Pancreas (tissue), 10 donors: Measurements from ENCODE around the gene SLCO2B1. TPM values are rescaled to one million over a fixed set of nuclear protein-coding genes. Genes with fewer than 3 reads are reported as not detected.

Experiments
- ATAC-seq, 4 donors: fragments of 200-7000 bp; cut with Tn5 transposase; one replicate each; pipeline versions ENCODE4 v1.8.0 to v1.9.1; 2020; ENCODE audit warnings: mild to moderate bottlenecking in 4 of 4, moderate library complexity in 4 of 4
- DNase-seq, 6 donors: peaks; one replicate each; pipeline ENCODE4 v3.0.0-alpha.2; 2020
- FAIRE-seq: peaks from 2 replicates; lab custom pipeline; 2012; peaks lifted over from hg19 to GRCh38; lab: Jason Lieb, UNC
- H3K27ac ChIP-seq, 4 donors: fragments of 200-600 bp; sonication (generic); 1 replicate in 3 of 4; 2 replicates in 1 of 4; pipeline versions ENCODE4 v1.5.0 to v1.8.0; 2020
- H3K27me3 ChIP-seq, 4 donors: fragments of 200-600 bp; one replicate each; pipeline ENCODE4 v1.8.0; 2021
- H3K36me3 ChIP-seq, 3 donors: fragments of 200-600 bp; sonication (generic) in 1 of 3; one replicate each; pipeline versions ENCODE4 v1.5.0 to v1.8.0; 2020 to 2021
- H3K4me1 ChIP-seq, 3 donors: fragments of 200-600 bp; one replicate each; pipeline ENCODE4 v1.8.0; 2021
- H3K4me3 ChIP-seq, 4 donors: fragments of 200-600 bp; sonication (generic) in 2 of 4; one replicate each; pipeline versions ENCODE4 v1.5.0 to v1.8.0; 2020 to 2021
- H3K9me3 ChIP-seq, 4 donors: fragments of 200-600 bp; one replicate each; pipeline ENCODE4 v1.8.0; 2021
- CTCF ChIP-seq, 4 donors: fragments of 200-600 bp; sonication (generic) in 3 of 4; IDR thresholded peaks; one replicate each; pipeline versions ENCODE4 v1.5.0 to v1.8.0; 2021; ENCODE audit warnings: antibody characterized with exemption in 4 of 4
- WGBS, 2 donors: extraction: QIAGEN DNeasy Blood & Tissue Kit; methylation state at CpG; one replicate each; pipeline ENCODE4 v1.1.7; 2013; 5-methylcytosine and 5-hydroxymethylcytosine counted together
- intact Hi-C, 3 donors: fragments of 100-400 bp; cut with DNase I; formaldehyde crosslinking; loops; one replicate each; pipeline versions ENCODE4 v1.11.1 to v1.14.2; 2022
- polyA plus RNA-seq, 2 donors: library from polyadenylated mRNA; stranded (reverse); fragments of 200-250 nt; gene quantifications; one replicate each; pipeline ENCODE4 v1.2.3, GENCODE V29; 2013
- total RNA-seq, 6 donors: library from RNA; stranded (reverse); fragmentation: NEBNext Ultra II Directional in 4 of 6; extraction: Animal tissue kit (Norgen Biotek cat#: 25700) in 4 of 6; gene quantifications; one replicate each; pipeline versions ENCODE4 v1.2.1 to v1.2.4, GENCODE V29; 2021 to 2023
- donor health status: healthy with polysubstance abuse.
- donor health status: DM: no; HTN: no; CAD: no; lungs with moderate emphysema.
- donor health status: DM: no; HTN: no; CAD: no.
- donor health status: control.
- donor health status: control.
- donor health status: Bipolar disorder and iron deficiency.
- donor health status: DM: yes; HTN: yes; CAD: no.
- donor health status: DM: no; HTN: no; CAD: no.
- donor health status: DM: no; HTN: no; CAD: no.
- donor health status: DM: yes; HTN: yes; CAD: no.

Gene SLCO2B1
- total and polyA plus RNA-seq, 8 donors: 3.6 to 71.4 (median 25.9) TPM

- no peak for TF ChIP-seq CTCF (IDR thresholded peaks at IDR 0.05)
- DNase-seq (no peak), FAIRE-seq (no peak), ATAC-seq (peak in 2 of 4 donors; percentile 43 to 64)
- no peaks in the 10 kb centered on the region for H3K27me3 ChIP-seq
- H3K4me1 ChIP-seq: no peaks in the 10 kb centered on the region
- WGBS, 2 donors: 57 to 62% methylated on average over 3 of the region's 3 CpGs
- H3K4me3 ChIP-seq: no peak overlapping the region
- no peak overlapping the region for H3K27ac ChIP-seq
- intact Hi-C loops: no loop called here
- no peaks in the 10 kb centered on the region for H3K9me3 ChIP-seq
- no peaks in the 10 kb centered on the region for H3K36me3 ChIP-seq
Measured at GRCh38 chr11:75182664-75183063, 31.8 kb downstream of the SLCO2B1 start.

- no peaks in the 10 kb centered on the region for H3K27me3 ChIP-seq
- no peaks in the 10 kb centered on the region for H3K4me1 ChIP-seq
- DNase-seq (no peak), FAIRE-seq (no peak), ATAC-seq (no peak)
- TF ChIP-seq CTCF (IDR thresholded peaks at IDR 0.05): no peak
- intact Hi-C loops: no loop called here
- H3K27ac ChIP-seq: no peak overlapping the region
- no peak overlapping the region for H3K4me3 ChIP-seq
- WGBS, 2 donors: 92 to 96% methylated on average over 4 of the region's 4 CpGs
- H3K36me3 ChIP-seq: no peaks in the 10 kb centered on the region
- no peaks in the 10 kb centered on the region for H3K9me3 ChIP-seq
Measured at GRCh38 chr11:75184051-75184450, 33.1 kb downstream of the SLCO2B1 start.

GRCh38 chr11:75184757-75185425, 34.0 kb downstream of the SLCO2B1 start:
- no peak for DNase-seq
- H3K9me3 ChIP-seq: no peaks in the 10 kb centered on the region
- no peak for ATAC-seq
- TF ChIP-seq CTCF (IDR thresholded peaks at IDR 0.05): no peak
- H3K4me1 ChIP-seq: no peaks in the 10 kb centered on the region
- 72 to 77% methylated on average over 3 of the region's 3 CpGs for WGBS, 2 donors
- intact Hi-C loops: no loop called here
- no peak overlapping the region for H3K27ac ChIP-seq
- H3K36me3 ChIP-seq: no peaks in the 10 kb centered on the region
- no peak overlapping the region for H3K4me3 ChIP-seq
- no peak for FAIRE-seq
- H3K27me3 ChIP-seq: no peaks in the 10 kb centered on the region

- Histone ChIP-seq H3K27me3 (no peaks in the 10 kb centered on the region), H3K9me3 (no peaks in the 10 kb centered on the region), H3K4me3 (no peak overlapping the region), H3K4me1 (no peaks in the 10 kb centered on the region), H3K36me3 (no peaks in the 10 kb centered on the region), H3K27ac (no peak overlapping the region)
- DNase-seq: no peak
- ATAC-seq: no peak
- no peak for TF ChIP-seq CTCF (IDR thresholded peaks at IDR 0.05)
- 91 to 94% methylated on average over 3 of the region's 3 CpGs for WGBS, 2 donors
- FAIRE-seq: no peak
- intact Hi-C loops: no loop called here
Measured at GRCh38 chr11:75185866-75186265, 35.0 kb downstream of the SLCO2B1 start.

GRCh38 chr11:75186999-75187398, 36.1 kb downstream of the SLCO2B1 start:
- WGBS, 2 donors: 92 to 93% methylated on average over 4 of the region's 4 CpGs
- Histone ChIP-seq H3K27me3 (no peaks in the 10 kb centered on the region), H3K4me1 (no peaks in the 10 kb centered on the region), H3K4me3 (no peak overlapping the region), H3K27ac (no peak overlapping the region), H3K36me3 (no peaks in the 10 kb centered on the region), H3K9me3 (no peaks in the 10 kb centered on the region)
- intact Hi-C loops: no loop called here
- ATAC-seq: no peak
- no peak for TF ChIP-seq CTCF (IDR thresholded peaks at IDR 0.05)
- no peak for FAIRE-seq
- no peak for DNase-seq
